GM23248 (cell line): ENCODE data around the gene RNASEH1. TPM values are rescaled to one million over a fixed set of nuclear protein-coding genes. Genes with fewer than 3 reads are reported as not detected.
"Not testable (repeated sequence)": the region's sequence is repeated elsewhere in the genome, so short reads cannot be mapped to it uniquely, and the experiment has no call there.

Experiments
- DNase-seq: peaks from one replicate; pipeline ENCODE4 v3.0.0-alpha.2; 2015
- H2AFZ ChIP-seq: fragments of 200-600 bp; sonication (generic); 2 replicates; pipeline ENCODE4 v1.6.1; 2016; ENCODE audit warnings: antibody characterized with exemption
- H3F3A ChIP-seq: fragments of 200-600 bp; sonication (generic); 2 replicates; pipeline ENCODE4 v1.6.1; 2016; ENCODE audit warnings: mild to moderate bottlenecking, antibody characterized with exemption, mixed run types; ENCODE audit not compliant: insufficient read depth
- H3K27ac ChIP-seq: fragments of 200-600 bp; sonication (generic); 2 replicates; pipeline ENCODE4 v1.5.1; 2016; ENCODE audit warnings: mild to moderate bottlenecking
- H3K27me3 ChIP-seq: fragments of 200-600 bp; sonication (generic); replicated peaks from 2 replicates; pipeline ENCODE4 v1.6.1; 2016; ENCODE audit warnings: mild to moderate bottlenecking; ENCODE audit not compliant: insufficient read depth
- H3K36me3 ChIP-seq: fragments of 200-600 bp; sonication (generic); 2 replicates; pipeline ENCODE4 v1.6.1; 2016; ENCODE audit warnings: low read depth, mild to moderate bottlenecking
- H3K4me1 ChIP-seq: fragments of 200-600 bp; sonication (generic); 2 replicates; pipeline ENCODE4 v1.6.1; 2016; ENCODE audit warnings: mild to moderate bottlenecking; ENCODE audit not compliant: insufficient read depth
- H3K4me2 ChIP-seq: fragments of 200-600 bp; sonication (generic); one replicate; pipeline ENCODE4 v1.6.1; 2016; ENCODE audit warnings: mild to moderate bottlenecking; ENCODE audit not compliant: unreplicated experiment
- H3K4me3 ChIP-seq: fragments of 200-600 bp; sonication (generic); 2 replicates; pipeline ENCODE4 v1.5.1; 2016; ENCODE audit warnings: mild to moderate bottlenecking
- H3K79me2 ChIP-seq: fragments of 200-600 bp; sonication (generic); 2 replicates; pipeline ENCODE4 v1.6.1; 2016; ENCODE audit warnings: mild to moderate bottlenecking; ENCODE audit not compliant: insufficient read depth
- H3K9ac ChIP-seq: fragments of 200-600 bp; sonication (generic); 2 replicates; pipeline ENCODE4 v1.6.1; 2016; ENCODE audit warnings: mild to moderate bottlenecking
- H3K9me2 ChIP-seq: fragments of 200-600 bp; sonication (generic); 2 replicates; pipeline ENCODE4 v1.6.1; 2016; ENCODE audit warnings: mixed run types, mild to moderate bottlenecking, moderate library complexity; ENCODE audit not compliant: insufficient read depth
- H3K9me3 ChIP-seq: fragments of 200-600 bp; sonication (generic); one replicate; pipeline ENCODE4 v1.6.1; 2017; ENCODE audit warnings: low read depth
- H4K20me1 ChIP-seq: fragments of 200-600 bp; sonication (generic); 2 replicates; pipeline ENCODE4 v1.6.0; 2016; ENCODE audit not compliant: insufficient read depth
- EZH2 ChIP-seq: fragments of 200-600 bp; sonication (generic); IDR thresholded peaks from 2 replicates; pipeline ENCODE4 v1.6.1; 2018; ENCODE audit warnings: antibody characterized with exemption, mild to moderate bottlenecking; ENCODE audit not compliant: insufficient read depth, poor library complexity, severe bottlenecking
- EZH2phosphoT487 ChIP-seq: fragments of 200-600 bp; sonication (generic); IDR thresholded peaks from 2 replicates; pipeline ENCODE4 v1.6.1; 2018; ENCODE audit warnings: antibody characterized with exemption, moderate library complexity, mild to moderate bottlenecking, low read depth; ENCODE audit not compliant: insufficient read depth
- WGBS, 2 experiments: methylation state at CpG; one replicate each; pipeline ENCODE4 v1.1.6; 2015 to 2017; ENCODE audit warnings: low lambda C conversion rate in 2 of 2, low coverage in 1 of 2; ENCODE audit errors: missing lambda C conversion rate in 2 of 2; 5-methylcytosine and 5-hydroxymethylcytosine counted together
- in situ Hi-C: fragments of 300-500 bp; cut with MboI; formaldehyde crosslinking; loops from 2 replicates; pipeline ENCODE4 v1.15.0; 2020
- polyA plus RNA-seq: library from polyadenylated mRNA; unstranded; fragments of >200 nt; fragmentation: Nextera tagmentation; extraction: Ambion mirVana; gene quantifications from 2 replicates; pipeline ENCODE4 v1.2.1, GENCODE V29; 2016
- total RNA-seq: library from RNA; depleted of rRNA; stranded (reverse); fragments of >200 nt; shearing (Covaris generic); gene quantifications from 2 replicates; pipeline ENCODE4 v1.2.3, GENCODE V29; 2014; rRNA removed

RNASEH1 gene
- total and polyA plus RNA-seq, 2 experiments from 2014 or later, result 37.4 to 52.4 TPM

- in situ Hi-C loops, result no loop called here
- WGBS, 2 experiments, result 96% methylated on average over 14 of the region's 14 CpGs
Measured at GRCh38 chr2:3503046-3503445, 55.1 kb downstream of the RNASEH1 start.

GRCh38 chr2:3500326-3500899, 57.7 kb downstream of the RNASEH1 start:
- H3K4me1 ChIP-seq, result no peaks in the 10 kb centered on the region
- no peaks in the 10 kb centered on the region for H3K27me3 ChIP-seq
- H3K4me3 ChIP-seq, result no peak overlapping the region
- H4K20me1 ChIP-seq, result no peaks in the 10 kb centered on the region
- no peak overlapping the region for H3K27ac ChIP-seq
- TF ChIP-seq EZH2, result no peak
- TF ChIP-seq EZH2phosphoT487, result no peak
- H3F3A ChIP-seq, result no peaks in the 10 kb centered on the region
- in situ Hi-C loops, result no loop called here
- WGBS, 2 experiments, result 97 to 98% methylated on average over 28 to 34 of the region's 34 CpGs
- DNase-seq, result no peak
- H3K9ac ChIP-seq, result no peak overlapping the region
- no peaks in the 10 kb centered on the region for H3K9me2 ChIP-seq
- H2AFZ ChIP-seq, result no peak overlapping the region
- peaks cover 19% of the 10 kb centered on the region for H3K79me2 ChIP-seq
- H3K36me3 ChIP-seq, result peaks cover 32% of the 10 kb centered on the region
- no peak overlapping the region for H3K4me2 ChIP-seq
- no peaks in the 10 kb centered on the region for H3K9me3 ChIP-seq

More at GRCh38 chr2:3503046-3503445, 55.1 kb downstream of the RNASEH1 start:
- Histone ChIP-seq H4K20me1 (no peaks in the 10 kb centered on the region), H3K9me3 (no peaks in the 10 kb centered on the region), H3K9ac (no peak overlapping the region), H3K27me3 (no peaks in the 10 kb centered on the region), H3K36me3 (peaks cover 24% of the 10 kb centered on the region), H3K4me1 (no peaks in the 10 kb centered on the region), H3F3A (no peaks in the 10 kb centered on the region), H3K79me2 (peaks cover 45% of the 10 kb centered on the region), H3K4me2 (no peak overlapping the region), H3K9me2 (no peaks in the 10 kb centered on the region), H3K27ac (no peak overlapping the region), H2AFZ (no peak overlapping the region), H3K4me3 (no peak overlapping the region)
- DNase-seq, result no peak
- TF ChIP-seq EZH2phosphoT487 (no peak), EZH2 (no peak)

- Histone ChIP-seq H3K27me3 (no peaks in the 10 kb centered on the region), H3K9ac (no peak overlapping the region), H3K36me3 (peaks cover 19% of the 10 kb centered on the region), H3K9me3 (no peaks in the 10 kb centered on the region), H3F3A (no peaks in the 10 kb centered on the region), H3K4me1 (no peaks in the 10 kb centered on the region), H4K20me1 (no peaks in the 10 kb centered on the region), H3K4me3 (no peak overlapping the region), H3K79me2 (0 out of 2 replicates have a peak, but pooled peaks cover 5% of the 10 kb centered on the region), H3K27ac (no peak overlapping the region), H2AFZ (no peak overlapping the region), H3K9me2 (no peaks in the 10 kb centered on the region), H3K4me2 (no peak overlapping the region)
- TF ChIP-seq EZH2, result no peak
- no peak for TF ChIP-seq EZH2phosphoT487
- no peak for DNase-seq
- WGBS, 2 experiments, result 92 to 93% methylated on average over 18 of the region's 18 CpGs
- in situ Hi-C loops, result no loop called here
Measured at GRCh38 chr2:3498783-3499394, 59.2 kb downstream of the RNASEH1 start.

GRCh38 chr2:3496708-3497080, 61.4 kb downstream of the RNASEH1 start:
- H3K27me3 ChIP-seq, H3K4me2 ChIP-seq, DNase-seq, H3K4me1 ChIP-seq, H3K4me3 ChIP-seq, H2AFZ ChIP-seq, H3K9me3 ChIP-seq, H4K20me1 ChIP-seq, H3K79me2 ChIP-seq, in situ Hi-C loops, H3K9me2 ChIP-seq, H3K9ac ChIP-seq, H3K27ac ChIP-seq, H3F3A ChIP-seq: not testable (repeated sequence)
- 96 to 97% methylated on average over 15 of the region's 15 CpGs for WGBS, 2 experiments
- peaks cover 19% of the 10 kb centered on the region for H3K36me3 ChIP-seq

Other genes with a start within 250 kb of the RNASEH1 start
- 46.5 and 50.2 TPM in 2 replicates for gene EIPR1, start 180.5 kb downstream of the RNASEH1 start, total RNA-seq
- gene EIPR1, start 180.5 kb downstream of the RNASEH1 start, polyA plus RNA-seq, result 20.2 and 22.7 TPM in 2 replicates
- 48.1 and 70.4 TPM in 2 replicates for gene TRAPPC12, start 178.6 kb downstream of the RNASEH1 start, total RNA-seq
- 29.3 and 30.4 TPM in 2 replicates for gene TRAPPC12, start 178.6 kb downstream of the RNASEH1 start, polyA plus RNA-seq
- gene ADI1, start 38.8 kb downstream of the RNASEH1 start, total RNA-seq, result 68.4 and 77.7 TPM in 2 replicates
- gene ADI1, start 38.8 kb downstream of the RNASEH1 start, polyA plus RNA-seq, result 140 and 149 TPM in 2 replicates
- 1,557 and 2,019 TPM in 2 replicates for gene RPS7, start 16.9 kb upstream of the RNASEH1 start, total RNA-seq
- gene RPS7, start 16.9 kb upstream of the RNASEH1 start, polyA plus RNA-seq, result 602 and 629 TPM in 2 replicates
- gene COLEC11, start 36.8 kb upstream of the RNASEH1 start, total RNA-seq, result not detected in 2 replicates
- gene COLEC11, start 36.8 kb upstream of the RNASEH1 start, polyA plus RNA-seq, result not detected in 2 replicates
- not detected in 2 replicates for gene ALLC, start 99.9 kb upstream of the RNASEH1 start, total RNA-seq
- not detected in 2 replicates for gene ALLC, start 99.9 kb upstream of the RNASEH1 start, polyA plus RNA-seq
- gene DCDC2C, start 145.2 kb upstream of the RNASEH1 start, total RNA-seq, result not detected in 2 replicates
- not detected in 2 replicates for gene DCDC2C, start 145.2 kb upstream of the RNASEH1 start, polyA plus RNA-seq